Activated CD4-positive, alpha-beta memory T cell treated with anti-CD3 and anti-CD28 coated beads for 36 hours (primary cell): ENCODE results near the gene MYO1D. TPM values are rescaled to one million over a fixed set of nuclear protein-coding genes. Genes with fewer than 3 reads are reported as not detected.

Experiments
- CTCF ChIA-PET: fragments of 350-600 bp; sonication (Branson Sonifier 250); formaldehyde crosslinking; loops from one replicate; lab custom pipeline; 2021; ENCODE audit warnings: antibody characterized with exemption, inconsistent platforms; lab: Charles Lee
- POLR2A ChIA-PET: fragments of 350-600 bp; sonication (Branson Sonifier 250); formaldehyde crosslinking; loops from one replicate; lab custom pipeline; 2021; ENCODE audit warnings: antibody characterized with exemption; lab: Charles Lee
- DNase-seq: peaks from one replicate; pipeline ENCODE4 v3.0.0-alpha.2; 2020
- H3K27ac Mint-ChIP-seq: one replicate; pipeline ENCODE4 v1.8.0; 2021; ENCODE audit warnings: mixed read lengths
- H3K27me3 Mint-ChIP-seq: one replicate; pipeline ENCODE4 v1.8.0; 2021; ENCODE audit warnings: mixed read lengths
- H3K36me3 Mint-ChIP-seq: one replicate; pipeline ENCODE4 v1.8.0; 2021; ENCODE audit warnings: mixed read lengths
- H3K4me1 Mint-ChIP-seq: one replicate; pipeline ENCODE4 v1.8.0; 2021; ENCODE audit warnings: low read depth, mixed read lengths
- H3K4me3 Mint-ChIP-seq: one replicate; pipeline ENCODE4 v1.8.0; 2021; ENCODE audit warnings: mild to moderate bottlenecking, mixed read lengths
- H3K9me3 Mint-ChIP-seq: one replicate; pipeline ENCODE4 v1.8.0; 2021; ENCODE audit warnings: mixed read lengths
- intact Hi-C: fragments of 100-400 bp; cut with micrococcal nuclease; formaldehyde crosslinking; loops from one replicate; pipeline ENCODE4 v1.15.1; 2023
- total RNA-seq, 2 experiments: library from RNA; stranded (reverse); gene quantifications; one replicate each; pipeline ENCODE4 v1.2.3, GENCODE V29; 2021

Gene MYO1D
- total RNA-seq, 2 experiments from 2014 or later = 13.5 to 18.9 TPM

- Mint-ChIP-seq H3K9me3 (no peaks in the 10 kb centered on the region), H3K4me1 (peaks cover 78% of the 10 kb centered on the region), H3K4me3 (peak overlapping the region; percentile 79), H3K27me3 (no peaks in the 10 kb centered on the region), H3K27ac (peak overlapping the region; percentile 90), H3K36me3 (no peaks in the 10 kb centered on the region)
- POLR2A ChIA-PET = interaction anchor here (1.0 to 2.0 kb wide), 3 partner anchors 16 to 33 kb away, joined by 3 to 8 read pairs (median 4); partner anchors contain the start of gene CDK5R1
- DNase-seq = peak; percentile 87
- CTCF ChIA-PET = interaction anchor here (0.6 to 3.1 kb wide), 4 partner anchors 12 to 58 kb away, joined by 3 to 13 read pairs (median 8); partner anchors contain the start of gene CDK5R1
- intact Hi-C loops = loop anchor here (5.0 to 10.0 kb wide), 4 partner anchors 85 to 395 kb away; partner anchors contain the start of gene ZNF207
These were observed 357.5 kb downstream of the MYO1D start for GRCh38 chr17:32519228-32520103.

GRCh38 chr17:32518646-32519227 lies 358.2 kb downstream of the MYO1D start:
- Mint-ChIP-seq H3K4me3 (peak overlapping the region; percentile 55), H3K4me1 (peaks cover 70% of the 10 kb centered on the region), H3K9me3 (no peaks in the 10 kb centered on the region), H3K27me3 (no peaks in the 10 kb centered on the region), H3K36me3 (no peaks in the 10 kb centered on the region), H3K27ac (peak overlapping the region; percentile 59)
- DNase-seq = no peak
- intact Hi-C loops = no loop called here
- CTCF ChIA-PET = interaction anchor here (0.6 to 3.1 kb wide), 4 partner anchors 27 to 57 kb away, joined by 3 to 13 read pairs (median 7); partner anchors contain the start of gene CDK5R1
- POLR2A ChIA-PET = interaction anchor here (2.0 to 2.6 kb wide), 2 partner anchors 31 to 32 kb away, joined by 8 to 11 read pairs; partner anchors contain the start of gene CDK5R1

GRCh38 chr17:32517982-32518381 lies 358.9 kb downstream of the MYO1D start:
- Mint-ChIP-seq H3K27ac (peak overlapping the region; percentile 35), H3K27me3 (no peaks in the 10 kb centered on the region), H3K36me3 (no peaks in the 10 kb centered on the region), H3K9me3 (no peaks in the 10 kb centered on the region), H3K4me1 (peaks cover 67% of the 10 kb centered on the region), H3K4me3 (no peak overlapping the region)
- CTCF ChIA-PET = interaction anchor here (0.6 to 3.1 kb wide), 4 partner anchors 26 to 56 kb away, joined by 3 to 13 read pairs (median 7); partner anchors contain the start of gene CDK5R1
- DNase-seq = no peak
- POLR2A ChIA-PET = interaction anchor here (1.2 to 2.6 kb wide), 2 partner anchors 27 to 31 kb away, joined by 5 to 11 read pairs; partner anchors contain the start of gene CDK5R1
- intact Hi-C loops = loop anchor here (1.0 kb wide), 1 partner anchor 15 kb away; no protein-coding TSS in a partner anchor

- peak overlapping the region; percentile 66 for H3K27ac Mint-ChIP-seq
- no peaks in the 10 kb centered on the region for H3K27me3 Mint-ChIP-seq
- peaks cover 58% of the 10 kb centered on the region for H3K4me1 Mint-ChIP-seq
- no peaks in the 10 kb centered on the region for H3K9me3 Mint-ChIP-seq
- peak overlapping the region; percentile 30 for H3K4me3 Mint-ChIP-seq
- POLR2A ChIA-PET = interaction anchor here (1.2 to 2.6 kb wide), 2 partner anchors 26 to 30 kb away, joined by 5 to 11 read pairs; partner anchors contain the start of gene CDK5R1
- CTCF ChIA-PET = interaction anchor here (1.0 to 3.1 kb wide), 2 partner anchors 26 to 55 kb away, joined by 3 to 13 read pairs; no protein-coding TSS in a partner anchor
- no peak for DNase-seq
- intact Hi-C loops = loop anchor here (1.0 kb wide), 1 partner anchor 14 kb away; no protein-coding TSS in a partner anchor
- no peaks in the 10 kb centered on the region for H3K36me3 Mint-ChIP-seq
These were observed 359.8 kb downstream of the MYO1D start for GRCh38 chr17:32516940-32517701.

GRCh38 chr17:32516450-32516849 lies 360.5 kb downstream of the MYO1D start:
- Mint-ChIP-seq H3K4me1 (peaks cover 58% of the 10 kb centered on the region), H3K27ac (peak overlapping the region; percentile 6), H3K4me3 (no peak overlapping the region), H3K9me3 (no peaks in the 10 kb centered on the region), H3K27me3 (no peaks in the 10 kb centered on the region), H3K36me3 (no peaks in the 10 kb centered on the region)
- POLR2A ChIA-PET = interaction anchor here (2.6 kb wide), 1 partner anchor 29 kb away, joined by 11 read pairs; the partner anchor contains the start of gene CDK5R1
- CTCF ChIA-PET = interaction anchor here (1.0 to 3.1 kb wide), 2 partner anchors 25 to 54 kb away, joined by 3 to 13 read pairs; no protein-coding TSS in a partner anchor
- intact Hi-C loops = no loop called here
- no peak for DNase-seq

GRCh38 chr17:32515677-32516383 lies 361.1 kb downstream of the MYO1D start:
- intact Hi-C loops = no loop called here

GRCh38 chr17:32514606-32515005 lies 362.3 kb downstream of the MYO1D start:
- H3K4me3 Mint-ChIP-seq = no peak overlapping the region
- intact Hi-C loops = no loop called here
- peaks cover 40% of the 10 kb centered on the region for H3K4me1 Mint-ChIP-seq
- no peaks in the 10 kb centered on the region for H3K27me3 Mint-ChIP-seq
- H3K9me3 Mint-ChIP-seq = no peaks in the 10 kb centered on the region
- no peak for DNase-seq
- POLR2A ChIA-PET = no interaction called here
- CTCF ChIA-PET = no interaction called here
- H3K36me3 Mint-ChIP-seq = no peaks in the 10 kb centered on the region
- H3K27ac Mint-ChIP-seq = no peak overlapping the region

More at GRCh38 chr17:32515677-32516383, 361.1 kb downstream of the MYO1D start:
- Mint-ChIP-seq H3K27ac (peak overlapping the region; percentile 28), H3K4me3 (no peak overlapping the region), H3K9me3 (no peaks in the 10 kb centered on the region), H3K36me3 (no peaks in the 10 kb centered on the region), H3K4me1 (peaks cover 52% of the 10 kb centered on the region), H3K27me3 (no peaks in the 10 kb centered on the region)
- no peak for DNase-seq
- ChIA-PET POLR2A (interaction anchor here (2.6 kb wide), 1 partner anchor 29 kb away, joined by 11 read pairs; the partner anchor contains the start of gene CDK5R1), CTCF (no interaction called here)

GRCh38 chr17:32513579-32513978 lies 363.3 kb downstream of the MYO1D start:
- Mint-ChIP-seq H3K4me1 (peaks cover 42% of the 10 kb centered on the region), H3K9me3 (no peaks in the 10 kb centered on the region), H3K36me3 (no peaks in the 10 kb centered on the region), H3K4me3 (no peak overlapping the region), H3K27me3 (no peaks in the 10 kb centered on the region), H3K27ac (no peak overlapping the region)
- ChIA-PET CTCF (interaction anchor here (1.0 kb wide), 1 partner anchor 69 kb away, joined by 3 read pairs; the partner anchor contains the start of gene PSMD11), POLR2A (no interaction called here)
- intact Hi-C loops = no loop called here
- no peak for DNase-seq

GRCh38 chr17:32512328-32512727 lies 364.6 kb downstream of the MYO1D start:
- Mint-ChIP-seq H3K4me1 (peaks cover 39% of the 10 kb centered on the region), H3K27me3 (no peaks in the 10 kb centered on the region), H3K27ac (no peak overlapping the region), H3K36me3 (no peaks in the 10 kb centered on the region), H3K9me3 (no peaks in the 10 kb centered on the region), H3K4me3 (no peak overlapping the region)
- CTCF ChIA-PET = interaction anchor here (1.2 kb wide), 1 partner anchor 50 kb away, joined by 4 read pairs; no protein-coding TSS in a partner anchor
- DNase-seq = no peak
- POLR2A ChIA-PET = no interaction called here
- intact Hi-C loops = no loop called here

GRCh38 chr17:32510466-32510865 lies 366.5 kb downstream of the MYO1D start:
- Mint-ChIP-seq H3K4me3 (no peak overlapping the region), H3K27ac (no peak overlapping the region), H3K9me3 (no peaks in the 10 kb centered on the region), H3K36me3 (no peaks in the 10 kb centered on the region), H3K27me3 (no peaks in the 10 kb centered on the region), H3K4me1 (peaks cover 36% of the 10 kb centered on the region)
- ChIA-PET POLR2A (no interaction called here), CTCF (no interaction called here)
- intact Hi-C loops = no loop called here
- no peak for DNase-seq
